Mesothelial cell of epicardium (in vitro differentiated cells): ENCODE measurements around the gene LMO1. TPM values are rescaled to one million over a fixed set of nuclear protein-coding genes. Genes with fewer than 3 reads are reported as not detected.

Experiments used
- DNase-seq, 2 experiments: peaks; one replicate each; pipeline ENCODE4 v3.0.0; 2021; ENCODE audit warnings: low spot score in 2 of 2; ENCODE audit not compliant: unreplicated experiment in 2 of 2
- H3K27ac Mint-ChIP-seq: 2 replicates; pipeline ENCODE4 v1.8.0; 2021; ENCODE audit warnings: mixed read lengths
- H3K27me3 Mint-ChIP-seq: 2 replicates; pipeline ENCODE4 v1.8.0; 2021; ENCODE audit warnings: low read depth, mixed read lengths
- H3K36me3 Mint-ChIP-seq: 2 replicates; pipeline ENCODE4 v1.8.0; 2021; ENCODE audit warnings: mixed read lengths
- H3K4me1 Mint-ChIP-seq: 2 replicates; pipeline ENCODE4 v1.8.0; 2021; ENCODE audit warnings: mixed read lengths
- H3K4me3 Mint-ChIP-seq: 2 replicates; pipeline ENCODE4 v1.8.0; 2021; ENCODE audit warnings: mild to moderate bottlenecking, moderate library complexity, mixed read lengths
- H3K9me3 Mint-ChIP-seq: 2 replicates; pipeline ENCODE4 v1.8.0; 2021; ENCODE audit warnings: mixed read lengths
- CTCF ChIP-seq: fragments of 200-600 bp; sonication (generic); IDR thresholded peaks from one replicate; pipeline ENCODE4 v1.5.0; 2021; ENCODE audit warnings: antibody characterized with exemption; ENCODE audit not compliant: unreplicated experiment
- total RNA-seq: library from RNA; stranded (reverse); gene quantifications from 3 replicates; pipeline ENCODE4 v1.2.1, GENCODE V29; 2021

The LMO1 gene
- total RNA-seq, 1 donor from 2014 or later: 4.1 TPM

- Mint-ChIP-seq H3K27me3 (peaks cover 4% of the 10 kb centered on the region), H3K9me3 (no peaks in the 10 kb centered on the region), H3K27ac (no peak overlapping the region), H3K36me3 (no peaks in the 10 kb centered on the region), H3K4me3 (no peak overlapping the region), H3K4me1 (no peaks in the 10 kb centered on the region)
- peak; percentile 3 to 26 for DNase-seq
- no peak for TF ChIP-seq CTCF
Measured at GRCh38 chr11:8250434-8250833, 13.2 kb downstream of the LMO1 start.

DNA sequence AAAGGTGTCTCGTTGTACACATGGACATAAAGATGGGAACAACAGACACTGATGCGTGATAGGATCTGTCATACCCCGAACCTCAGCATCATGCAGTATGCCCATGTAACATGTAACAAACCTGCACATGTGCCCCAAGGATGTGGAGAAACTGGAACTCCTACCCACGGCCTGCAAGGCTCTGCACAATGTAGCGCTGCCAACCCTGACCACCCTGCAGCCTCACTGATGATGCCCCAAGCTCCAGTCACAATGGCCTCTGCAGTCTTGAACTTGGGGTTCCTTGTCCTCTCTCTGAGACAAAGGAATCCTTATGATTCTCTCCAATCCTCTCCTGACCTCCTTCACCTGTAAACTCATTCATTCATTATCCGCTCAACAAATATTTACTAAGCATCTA lies 14.2 kb downstream of the LMO1 start:
- H3K36me3 Mint-ChIP-seq: no peaks in the 10 kb centered on the region
- H3K9me3 Mint-ChIP-seq: no peaks in the 10 kb centered on the region
- TF ChIP-seq CTCF: no peak
- no peak overlapping the region for H3K27ac Mint-ChIP-seq
- H3K27me3 Mint-ChIP-seq: peaks cover 4% of the 10 kb centered on the region
- DNase-seq: no peak
- no peak overlapping the region for H3K4me3 Mint-ChIP-seq
- no peaks in the 10 kb centered on the region for H3K4me1 Mint-ChIP-seq

DNA sequence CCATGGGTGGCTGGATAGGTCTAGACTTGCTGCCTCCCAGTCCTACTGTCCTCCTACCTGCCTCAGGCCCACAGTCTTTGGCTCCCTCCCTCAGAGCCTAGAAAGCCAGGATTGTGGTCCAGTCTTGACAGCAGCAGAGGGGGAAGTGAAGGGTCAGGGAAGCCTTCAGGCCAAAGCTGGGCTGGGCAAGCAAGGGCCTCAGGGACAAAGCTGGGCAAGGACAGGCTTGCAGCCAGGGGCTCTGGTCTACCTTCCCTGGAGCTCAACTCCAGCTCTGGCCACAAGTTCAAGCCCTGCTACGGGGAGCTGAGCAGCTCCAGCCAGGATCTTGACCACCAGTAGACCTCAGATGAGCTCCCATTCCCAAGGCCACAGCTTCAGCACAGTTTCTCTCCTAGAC lies 14.9 kb downstream of the LMO1 start:
- H3K36me3 Mint-ChIP-seq: no peaks in the 10 kb centered on the region
- DNase-seq: peak in 1 of 2 experiments; percentile 2
- no peak for TF ChIP-seq CTCF
- H3K4me1 Mint-ChIP-seq: peaks cover 5% of the 10 kb centered on the region
- peaks cover 4% of the 10 kb centered on the region for H3K27me3 Mint-ChIP-seq
- H3K4me3 Mint-ChIP-seq: no peak overlapping the region
- no peaks in the 10 kb centered on the region for H3K9me3 Mint-ChIP-seq
- no peak overlapping the region for H3K27ac Mint-ChIP-seq

GRCh38 chr11:8247312-8247711 lies 16.4 kb downstream of the LMO1 start:
- no peaks in the 10 kb centered on the region for H3K9me3 Mint-ChIP-seq
- TF ChIP-seq CTCF: peak; percentile 47

GRCh38 chr11:8243458-8243857 lies 20.2 kb downstream of the LMO1 start:
- no peak for TF ChIP-seq CTCF
- H3K4me3 Mint-ChIP-seq: no peak overlapping the region
- H3K36me3 Mint-ChIP-seq: peaks cover 2% of the 10 kb centered on the region
- peaks cover 4% of the 10 kb centered on the region for H3K9me3 Mint-ChIP-seq
- H3K4me1 Mint-ChIP-seq: peaks cover 24% of the 10 kb centered on the region
- DNase-seq: no peak
- peaks cover 7% of the 10 kb centered on the region for H3K27me3 Mint-ChIP-seq
- no peak overlapping the region for H3K27ac Mint-ChIP-seq

More at GRCh38 chr11:8247312-8247711, 16.4 kb downstream of the LMO1 start:
- no peak for DNase-seq
- no peaks in the 10 kb centered on the region for H3K36me3 Mint-ChIP-seq
- H3K4me3 Mint-ChIP-seq: no peak overlapping the region
- peaks cover 8% of the 10 kb centered on the region for H3K27me3 Mint-ChIP-seq
- no peak overlapping the region for H3K27ac Mint-ChIP-seq
- H3K4me1 Mint-ChIP-seq: peaks cover 16% of the 10 kb centered on the region
